Subcutaneous adipose tissue (tissue), 4 donors: Measurements from ENCODE around the gene SUSD4. TPM values are rescaled to one million over a fixed set of nuclear protein-coding genes. Genes with fewer than 3 reads are reported as not detected.

Source experiments
- total RNA-seq, 4 donors: library from RNA; depleted of rRNA; stranded (reverse); fragments of >200 nt; gene quantifications; one replicate each; pipeline ENCODE4 v1.1.0, GENCODE V29; 2016
- TF ChIP-seq, protein P1 (sequence below): fragments of 450-650 bp; IDR thresholded peaks from one replicate; pipeline ENCODE4 v1.5.1; 2016; ENCODE audit warnings: low read depth, mild to moderate bottlenecking, control low read depth, antibody characterized with exemption, moderate library complexity

The SUSD4 gene
- total RNA-seq, 4 donors from 2014 or later: 0.33 TPM; not detected in 3

GRCh38 chr1:223221686-223222085 is 142.3 kb downstream of the SUSD4 start:
- TF ChIP-seq, protein P1, sequence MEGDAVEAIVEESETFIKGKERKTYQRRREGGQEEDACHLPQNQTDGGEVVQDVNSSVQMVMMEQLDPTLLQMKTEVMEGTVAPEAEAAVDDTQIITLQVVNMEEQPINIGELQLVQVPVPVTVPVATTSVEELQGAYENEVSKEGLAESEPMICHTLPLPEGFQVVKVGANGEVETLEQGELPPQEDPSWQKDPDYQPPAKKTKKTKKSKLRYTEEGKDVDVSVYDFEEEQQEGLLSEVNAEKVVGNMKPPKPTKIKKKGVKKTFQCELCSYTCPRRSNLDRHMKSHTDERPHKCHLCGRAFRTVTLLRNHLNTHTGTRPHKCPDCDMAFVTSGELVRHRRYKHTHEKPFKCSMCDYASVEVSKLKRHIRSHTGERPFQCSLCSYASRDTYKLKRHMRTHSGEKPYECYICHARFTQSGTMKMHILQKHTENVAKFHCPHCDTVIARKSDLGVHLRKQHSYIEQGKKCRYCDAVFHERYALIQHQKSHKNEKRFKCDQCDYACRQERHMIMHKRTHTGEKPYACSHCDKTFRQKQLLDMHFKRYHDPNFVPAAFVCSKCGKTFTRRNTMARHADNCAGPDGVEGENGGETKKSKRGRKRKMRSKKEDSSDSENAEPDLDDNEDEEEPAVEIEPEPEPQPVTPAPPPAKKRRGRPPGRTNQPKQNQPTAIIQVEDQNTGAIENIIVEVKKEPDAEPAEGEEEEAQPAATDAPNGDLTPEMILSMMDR: no peak

DNA sequence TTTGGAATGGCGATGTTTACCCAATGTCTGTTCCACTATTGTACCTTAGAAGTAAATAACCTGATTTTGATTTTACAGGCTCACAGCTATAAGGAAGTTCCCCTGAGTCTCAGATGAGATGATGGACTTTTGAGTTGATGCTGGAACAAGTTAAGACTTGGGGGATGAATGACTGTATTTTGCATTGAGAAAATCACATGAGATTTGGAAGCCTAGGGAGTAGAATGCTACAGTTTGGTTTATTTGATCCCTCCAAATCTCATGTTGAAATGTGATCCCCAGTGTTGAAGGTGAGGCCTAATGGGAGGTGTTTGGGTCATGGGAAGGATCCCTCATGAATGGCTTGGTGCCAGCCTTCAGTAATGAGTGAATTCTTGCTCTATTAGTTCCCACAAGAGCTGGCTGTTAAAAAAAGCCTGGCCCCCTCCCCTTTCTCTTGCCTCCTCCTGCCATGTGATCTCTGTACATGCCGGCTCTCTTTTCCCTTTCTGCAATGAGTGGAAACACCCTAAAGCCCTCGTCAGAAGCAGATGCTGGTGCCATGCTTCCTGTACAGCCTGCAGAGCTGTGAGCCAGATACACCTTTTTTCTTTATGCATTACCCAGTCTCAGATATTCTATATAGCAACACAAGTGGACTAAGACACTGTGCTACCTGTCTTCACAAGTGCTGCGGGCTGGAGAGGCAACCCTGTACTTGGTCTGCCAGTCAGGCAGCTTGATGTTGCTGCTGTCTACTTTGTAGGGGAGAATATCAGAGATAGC is 143.9 kb downstream of the SUSD4 start:
- TF ChIP-seq, protein P1: no peak

GRCh38 chr1:223219318-223219635 is 144.7 kb downstream of the SUSD4 start:
- TF ChIP-seq, protein P1: no peak

DNA sequence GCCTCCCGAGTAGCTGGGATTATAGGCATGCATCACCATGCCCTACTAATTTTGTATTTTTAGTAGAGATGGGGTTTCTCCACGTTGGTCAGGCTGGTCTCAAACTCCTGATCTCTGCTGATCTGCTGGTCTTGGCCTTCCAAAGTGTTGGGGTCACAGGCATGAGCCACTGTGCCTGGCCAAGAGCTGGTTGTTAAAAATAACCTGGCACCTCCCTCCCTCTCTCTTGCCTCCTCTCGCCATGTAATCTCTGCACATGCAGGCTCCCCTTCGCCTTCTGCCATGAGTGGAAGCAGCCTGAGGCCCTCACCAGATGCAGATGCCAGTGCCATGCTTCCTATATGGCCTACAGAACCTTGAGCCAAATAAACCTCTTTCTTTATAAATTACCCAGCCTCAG is 146.2 kb downstream of the SUSD4 start:
- TF ChIP-seq, protein P1: no peak

DNA sequence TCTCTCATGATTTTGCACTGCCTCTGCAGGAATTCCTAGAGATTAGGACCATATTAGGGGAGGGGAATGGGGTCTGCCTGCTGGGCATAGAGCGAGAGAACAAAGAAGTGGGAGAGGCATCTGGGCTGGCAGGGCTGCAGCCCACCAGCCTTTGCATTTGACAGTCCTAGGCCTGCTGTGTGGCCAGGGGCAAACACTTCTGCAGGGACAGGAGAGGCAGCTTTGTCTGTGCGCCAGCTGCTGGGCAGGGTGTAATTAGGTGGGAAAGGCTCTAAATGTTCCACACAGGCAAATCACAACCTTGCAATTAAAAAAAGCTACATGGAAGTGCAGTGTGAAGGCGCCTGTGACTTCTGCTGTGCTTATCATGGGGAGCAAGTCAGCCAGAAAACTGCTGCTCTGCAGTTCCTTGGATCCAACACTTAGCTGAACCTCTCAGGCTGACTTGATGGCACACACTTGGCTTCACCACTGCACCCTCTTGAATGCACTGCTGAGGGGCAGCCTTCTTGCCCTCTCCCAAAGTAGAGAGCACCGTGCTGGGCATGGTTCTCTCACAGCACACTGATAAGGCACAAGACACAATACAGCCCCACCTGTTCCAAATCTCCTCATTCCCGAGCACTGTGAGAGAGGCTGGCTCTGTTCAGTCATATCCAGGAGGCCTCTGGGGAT is 147.3 kb downstream of the SUSD4 start:
- TF ChIP-seq, protein P1: no peak

- TF ChIP-seq, protein P1: no peak
Observed at GRCh38 chr1:223216074-223216473, 147.9 kb downstream of the SUSD4 start.

GRCh38 chr1:223215026-223215425 is 148.9 kb downstream of the SUSD4 start:
- TF ChIP-seq, protein P1: no peak
